GM12878 (cell line): ENCODE measurements around the gene OGFOD3. TPM values are rescaled to one million over a fixed set of nuclear protein-coding genes. Genes with fewer than 3 reads are reported as not detected.
"Not testable (repeated sequence)": the region's sequence is repeated elsewhere in the genome, so short reads cannot be mapped to it uniquely, and the experiment has no call there.

Experiments
- ATAC-seq: fragments of 200-7000 bp; cut with Tn5 transposase; 3 replicates; pipeline ENCODE4 v1.9.1; 2020; ENCODE audit warnings: mild to moderate bottlenecking, moderate library complexity
- BruUV-seq: library from RNA; stranded (reverse); fragments of 400-500 nt; replicated peaks from 2 replicates; lab custom pipeline; 2021; lab: Mats Ljungman, UMichigan
- CTCF ChIA-PET: fragments of 300-600 bp; sonication (Branson Sonifier 250); formaldehyde crosslinking; extraction: SDS; loops from one replicate; lab custom pipeline; 2021; ENCODE audit warnings: inconsistent platforms; lab: Yijun Ruan, JAX
- POLR2A ChIA-PET: fragments of 350-600 bp; formaldehyde crosslinking; extraction: SDS; loops from one replicate; lab custom pipeline; 2021; ENCODE audit warnings: inconsistent platforms; lab: Charles Lee
- RAD21 ChIA-PET: fragments of 300-600 bp; sonication (Branson Sonifier 250); formaldehyde crosslinking; loops from one replicate; lab custom pipeline; 2023; ENCODE audit warnings: antibody characterized with exemption; ENCODE audit not compliant: unreplicated experiment; lab: Charles Lee
- SMC1A ChIA-PET: fragments of 300-600 bp; sonication (Branson Sonifier 250); formaldehyde crosslinking; loops from one replicate; lab custom pipeline; 2023; ENCODE audit not compliant: unreplicated experiment, uncharacterized antibody; lab: Charles Lee
- DNase-seq: peaks from one replicate; pipeline ENCODE4 v3.0.0-alpha.2; 2011; ENCODE audit warnings: low read depth, low spot score
- FAIRE-seq: peaks from 3 replicates; lab custom pipeline; 2011; peaks lifted over from hg19 to GRCh38; lab: Jason Lieb, UNC
- H2AFZ ChIP-seq: 2 replicates; pipeline ENCODE4 v1.6.0; 2011; ENCODE audit warnings: low read depth, low read length, control low read depth; ENCODE audit not compliant: control insufficient read depth
- H3K27ac ChIP-seq: 2 replicates; pipeline ENCODE4 v1.5.1; 2011; ENCODE audit warnings: control low read depth; ENCODE audit not compliant: control insufficient read depth, insufficient read depth
- H3K27me3 ChIP-seq, 2 experiments: replicated peaks in 1 of 2; 2 replicates each; pipeline versions ENCODE4 v1.6.0 to v1.6.1; 2011; ENCODE audit warnings: low read length in 1 of 2; ENCODE audit not compliant: control insufficient read depth in 2 of 2, insufficient read depth in 2 of 2
- H3K36me3 ChIP-seq, 2 experiments: 2 replicates each; pipeline ENCODE4 v1.5.1; 2011; ENCODE audit warnings: low read length in 1 of 2; ENCODE audit not compliant: control insufficient read depth in 2 of 2, insufficient read depth in 2 of 2
- H3K4me1 ChIP-seq: 2 replicates; pipeline ENCODE4 v1.6.1; 2011; ENCODE audit warnings: mild to moderate bottlenecking, low read length, moderate library complexity, mixed read lengths; ENCODE audit not compliant: control insufficient read depth, insufficient read depth
- H3K4me2 ChIP-seq: 2 replicates; pipeline ENCODE4 v1.6.0; 2011; ENCODE audit warnings: control low read depth; ENCODE audit not compliant: control insufficient read depth, insufficient read depth
- H3K4me3 ChIP-seq: fragments of 200-600 bp; sonication (generic); 2 replicates; pipeline ENCODE4 v1.5.1; 2016
- H3K79me2 ChIP-seq: 2 replicates; pipeline ENCODE4 v1.6.0; 2011; ENCODE audit warnings: low read length; ENCODE audit not compliant: control insufficient read depth, insufficient read depth
- H3K9ac ChIP-seq: 2 replicates; pipeline ENCODE4 v1.8.0; 2011; ENCODE audit warnings: low read length, control low read depth, mixed read lengths; ENCODE audit not compliant: control insufficient read depth, insufficient read depth
- H3K9me3 ChIP-seq: replicated peaks from 3 replicates; pipeline ENCODE4 v1.5.1; 2011; ENCODE audit warnings: mild to moderate bottlenecking, low read length; ENCODE audit not compliant: control insufficient read depth, insufficient read depth
- H4K20me1 ChIP-seq: 2 replicates; pipeline ENCODE4 v1.6.0; 2011; ENCODE audit not compliant: control insufficient read depth, insufficient read depth
- GABPA ChIP-seq: IDR thresholded peaks from 2 replicates; pipeline ENCODE4 v1.6.1; 2014; ENCODE audit warnings: antibody characterized with exemption, low read depth, mild to moderate bottlenecking, inconsistent platforms
- JUNB ChIP-seq: IDR thresholded peaks from 2 replicates; pipeline ENCODE4 v1.6.1; 2016; ENCODE audit warnings: antibody characterized with exemption, mild to moderate bottlenecking
- KLF5 ChIP-seq: fragments of 450-650 bp; IDR thresholded peaks from 2 replicates; pipeline ENCODE4 v1.6.1; 2014; ENCODE audit warnings: mild to moderate bottlenecking; ENCODE audit not compliant: partially characterized antibody
- MEF2A ChIP-seq: IDR thresholded peaks from 2 replicates; pipeline ENCODE4 v1.6.1; 2011; ENCODE audit warnings: low read depth, mild to moderate bottlenecking, low read length, moderate library complexity; ENCODE audit not compliant: insufficient read depth
- POU2F2 ChIP-seq: IDR thresholded peaks from 3 replicates; pipeline ENCODE4 v1.6.1; 2011; ENCODE audit warnings: low read depth, mild to moderate bottlenecking, low read length, borderline replicate concordance
- USF1 ChIP-seq: IDR thresholded peaks from 2 replicates; pipeline ENCODE4 v1.6.1; 2011; ENCODE audit warnings: borderline replicate concordance, low read depth, mild to moderate bottlenecking, moderate library complexity, mixed read lengths, low read length; ENCODE audit not compliant: insufficient read depth; ENCODE audit errors: extremely low read length
- WGBS: methylation state at CpG from one replicate; pipeline ENCODE4 v1.1.6; 2016; ENCODE audit warnings: low lambda C conversion rate; ENCODE audit not compliant: insufficient replicate concordance, insufficient coverage; ENCODE audit errors: missing lambda C conversion rate; 5-methylcytosine and 5-hydroxymethylcytosine counted together
- in situ Hi-C: fragments of 300-500 bp; cut with MboI; formaldehyde crosslinking; loops from 9 replicates; pipeline ENCODE4 v1.14.3; 2018; ENCODE audit warnings: mixed read lengths
- intact Hi-C: fragments of 100-400 bp; cut with micrococcal nuclease; formaldehyde crosslinking; loops from one replicate; pipeline ENCODE4 v1.14.2; 2022; ENCODE audit not compliant: unreplicated experiment
- polyA plus RNA-seq, 11 experiments: library from polyadenylated mRNA; depleted of rRNA in 4 of 11; unstranded in 6 of 11; stranded (reverse) in 5 of 11; fragments of >200 nt; fragmentation: Nextera tagmentation in 4 of 11; fragmentation: Illumina TruSeq in 1 of 11; extraction: Ambion mirVana in 4 of 11; extraction: Trizol in 1 of 11; gene quantifications; 1 replicate in 1 of 11; 2 replicates in 10 of 11; pipeline versions ENCODE4 v1.2.1 to v1.2.3, GENCODE V29; 2011 to 2016; ENCODE audit warnings: inconsistent platforms in 2 of 11, missing spikeins in 2 of 11, low read depth in 1 of 11
- total RNA-seq, 4 experiments: library from RNA; depleted of rRNA in 3 of 4; stranded (reverse); fragments of >200 nt in 3 of 4; fragmentation: Illumina TruSeq in 1 of 4; extraction: Trizol in 1 of 4; gene quantifications; 2 replicates each; pipeline versions ENCODE4 v1.2.1 to v1.2.3, GENCODE V29; 2013 to 2021

OGFOD3 gene
- total and polyA plus RNA-seq, 10 of the 15 experiments (the other 5 are each of a cell fraction or from before 2014, with no cell fraction given): 0.48 to 28.4 (median 18.3) TPM

- H3K4me1 ChIP-seq: peaks cover 10% of the 10 kb centered on the region
- BruUV-seq, H3K36me3 ChIP-seq, in situ Hi-C loops, H3K9me3 ChIP-seq, SMC1A ChIA-PET, RAD21 ChIA-PET, H3K4me3 ChIP-seq, H4K20me1 ChIP-seq, H3K27ac ChIP-seq, DNase-seq, H3K27me3 ChIP-seq, POLR2A ChIA-PET, H3K4me2 ChIP-seq, H2AFZ ChIP-seq, ATAC-seq, CTCF ChIA-PET, H3K9ac ChIP-seq, FAIRE-seq, intact Hi-C loops: not testable (repeated sequence)
- WGBS: 90% methylated on average over 7 of the region's 7 CpGs
- peaks cover 26% of the 10 kb centered on the region for H3K79me2 ChIP-seq
These were observed 34.8 kb upstream of the OGFOD3 start for GRCh38 chr17:82453151-82453550.

- H3K4me3 ChIP-seq: no peak overlapping the region
- FAIRE-seq (no peak), ATAC-seq (no peak), DNase-seq (no peak)
- peaks cover 1 to 4% of the 10 kb centered on the region in 2 experiments; a peak in 2 of 4 replicates for H3K36me3 ChIP-seq
- in situ Hi-C loops (no loop called here), intact Hi-C loops (no loop called here)
- peaks cover 4% of the 10 kb centered on the region for H3K4me1 ChIP-seq
- ChIA-PET SMC1A (no interaction called here), RAD21 (no interaction called here), POLR2A (interaction anchor here (1.5 kb wide), 1 partner anchor 21 kb away, joined by 3 read pairs; no protein-coding TSS in a partner anchor), CTCF (interaction anchor here (1.3 kb wide), 1 partner anchor 28 kb away, joined by 3 read pairs; no protein-coding TSS in a partner anchor)
- H2AFZ ChIP-seq: no peak overlapping the region
- H3K9ac ChIP-seq: no peak overlapping the region
- H3K79me2 ChIP-seq: peaks cover 36% of the 10 kb centered on the region
- no peaks in the 10 kb centered on the region; the same call in 2 of the 3 replicates for H3K9me3 ChIP-seq
- TF ChIP-seq KLF5 (no peak), MEF2A (no peak), JUNB (no peak), GABPA (no peak), POU2F2 (no peak), USF1 (no peak)
- BruUV-seq: no TSS peak
- H4K20me1 ChIP-seq: no peaks in the 10 kb centered on the region; the same call in 1 of the 2 replicates
- H3K4me2 ChIP-seq: no peak overlapping the region
- WGBS: 100% methylated on average over 3 of the region's 3 CpGs
- H3K27me3 ChIP-seq: no peaks in the 10 kb centered on the region
- H3K27ac ChIP-seq: no peak overlapping the region
These were observed 33.8 kb upstream of the OGFOD3 start for GRCh38 chr17:82452162-82452561.
